ENCODE measurements around the gene CYBB.

DNA sequence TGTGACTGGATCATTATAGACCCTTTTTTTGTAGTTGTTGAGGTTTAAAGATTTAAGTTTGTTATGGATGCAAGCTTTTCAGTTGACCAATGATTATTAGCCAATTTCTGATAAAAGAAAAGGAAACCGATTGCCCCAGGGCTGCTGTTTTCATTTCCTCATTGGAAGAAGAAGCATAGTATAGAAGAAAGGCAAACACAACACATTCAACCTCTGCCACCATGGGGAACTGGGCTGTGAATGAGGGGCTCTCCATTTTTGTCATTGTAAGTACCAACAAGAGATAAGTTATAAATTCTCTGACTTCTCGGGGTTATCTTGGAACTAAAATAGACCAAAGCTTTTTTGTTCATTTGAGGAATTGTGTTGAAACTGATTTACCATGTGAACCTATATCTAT, at the start of gene CYBB:
- TF ChIP-seq, protein P1, sequence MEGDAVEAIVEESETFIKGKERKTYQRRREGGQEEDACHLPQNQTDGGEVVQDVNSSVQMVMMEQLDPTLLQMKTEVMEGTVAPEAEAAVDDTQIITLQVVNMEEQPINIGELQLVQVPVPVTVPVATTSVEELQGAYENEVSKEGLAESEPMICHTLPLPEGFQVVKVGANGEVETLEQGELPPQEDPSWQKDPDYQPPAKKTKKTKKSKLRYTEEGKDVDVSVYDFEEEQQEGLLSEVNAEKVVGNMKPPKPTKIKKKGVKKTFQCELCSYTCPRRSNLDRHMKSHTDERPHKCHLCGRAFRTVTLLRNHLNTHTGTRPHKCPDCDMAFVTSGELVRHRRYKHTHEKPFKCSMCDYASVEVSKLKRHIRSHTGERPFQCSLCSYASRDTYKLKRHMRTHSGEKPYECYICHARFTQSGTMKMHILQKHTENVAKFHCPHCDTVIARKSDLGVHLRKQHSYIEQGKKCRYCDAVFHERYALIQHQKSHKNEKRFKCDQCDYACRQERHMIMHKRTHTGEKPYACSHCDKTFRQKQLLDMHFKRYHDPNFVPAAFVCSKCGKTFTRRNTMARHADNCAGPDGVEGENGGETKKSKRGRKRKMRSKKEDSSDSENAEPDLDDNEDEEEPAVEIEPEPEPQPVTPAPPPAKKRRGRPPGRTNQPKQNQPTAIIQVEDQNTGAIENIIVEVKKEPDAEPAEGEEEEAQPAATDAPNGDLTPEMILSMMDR (IDR thresholded peaks at IDR 0.05), result no peak
- TF ChIP-seq, protein P2, sequence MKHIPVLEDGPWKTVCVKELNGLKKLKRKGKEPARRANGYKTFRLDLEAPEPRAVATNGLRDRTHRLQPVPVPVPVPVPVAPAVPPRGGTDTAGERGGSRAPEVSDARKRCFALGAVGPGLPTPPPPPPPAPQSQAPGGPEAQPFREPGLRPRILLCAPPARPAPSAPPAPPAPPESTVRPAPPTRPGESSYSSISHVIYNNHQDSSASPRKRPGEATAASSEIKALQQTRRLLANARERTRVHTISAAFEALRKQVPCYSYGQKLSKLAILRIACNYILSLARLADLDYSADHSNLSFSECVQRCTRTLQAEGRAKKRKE (CRISPR knock-in tag; IDR thresholded peaks at IDR 0.05; ENCODE audit: low read depth), result no peak
- TF ChIP-seq POLR2A (IDR thresholded peaks at IDR 0.05; ENCODE audit: low read length) (no peak), GATA3 (IDR thresholded peaks at IDR 0.05; ENCODE audit: borderline replicate concordance) (no peak), EP300 (IDR thresholded peaks at IDR 0.05) (no peak), EHMT2 (IDR thresholded peaks at IDR 0.05; ENCODE audit: low read depth) (no peak), HOXB5 (CRISPR knock-in tag; IDR thresholded peaks at IDR 0.05) (no peak), ZFP36 (IDR thresholded peaks at IDR 0.05; ENCODE audit: borderline replicate concordance, partially characterized antibody) (no peak), CEBPB (IDR thresholded peaks at IDR 0.05) (no peak), BHLHE40 (IDR thresholded peaks at IDR 0.05; ENCODE audit: low read depth, low read length) (no peak), MYC (IDR thresholded peaks at IDR 0.05; ENCODE audit: borderline replicate concordance, low read length) (no peak), KDM5A (IDR thresholded peaks at IDR 0.05) (no peak), RAD21 (conservative IDR thresholded peaks at IDR 0.05 in 1 of 2, IDR thresholded peaks at IDR 0.05 in 1 of 2) (no peak)
- TF ChIP-seq, protein P3, sequence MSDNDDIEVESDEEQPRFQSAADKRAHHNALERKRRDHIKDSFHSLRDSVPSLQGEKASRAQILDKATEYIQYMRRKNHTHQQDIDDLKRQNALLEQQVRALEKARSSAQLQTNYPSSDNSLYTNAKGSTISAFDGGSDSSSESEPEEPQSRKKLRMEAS (IDR thresholded peaks at IDR 0.05), result no peak
